H9 (cell line): Measurements from ENCODE around the gene ADORA3. TPM values are rescaled to one million over a fixed set of nuclear protein-coding genes. Genes with fewer than 3 reads are reported as not detected.

Experiments used
- DNase-seq: peaks from one replicate; pipeline ENCODE4 v3.0.0-alpha.2; 2017
- H2AFZ ChIP-seq: one replicate; pipeline ENCODE4 v1.6.1; 2013; ENCODE audit warnings: mild to moderate bottlenecking, low read length, control low read depth, moderate library complexity
- H2AK5ac ChIP-seq: 2 replicates; pipeline ENCODE4 v1.6.1; 2013; ENCODE audit warnings: low read length, control low read depth, mixed read lengths; ENCODE audit not compliant: insufficient read length
- H2BK120ac ChIP-seq: one replicate; pipeline ENCODE4 v1.6.1; 2013; ENCODE audit warnings: low read depth, mild to moderate bottlenecking, low read length, control low read depth, inconsistent platforms; ENCODE audit not compliant: poor library complexity, severe bottlenecking
- H2BK12ac ChIP-seq: 2 replicates; pipeline ENCODE4 v1.6.1; 2013; ENCODE audit warnings: low read length, control low read depth, mixed read lengths, low read depth; ENCODE audit not compliant: insufficient read length
- H2BK15ac ChIP-seq: 2 replicates; pipeline ENCODE4 v1.6.1; 2013; ENCODE audit warnings: low read depth, low read length, control low read depth
- H2BK20ac ChIP-seq: one replicate; pipeline ENCODE4 v1.6.1; 2013; ENCODE audit warnings: low read depth, mild to moderate bottlenecking, low read length, control low read depth, inconsistent platforms; ENCODE audit not compliant: poor library complexity, severe bottlenecking
- H2BK5ac ChIP-seq: 2 replicates; pipeline ENCODE4 v1.6.1; 2013; ENCODE audit warnings: low read length, control low read depth, mixed read lengths; ENCODE audit not compliant: insufficient read length
- H3K14ac ChIP-seq: 2 replicates; pipeline ENCODE4 v1.6.1; 2013; ENCODE audit warnings: low read length, control low read depth; ENCODE audit not compliant: insufficient read depth
- H3K18ac ChIP-seq: 2 replicates; pipeline ENCODE4 v1.6.1; 2013; ENCODE audit warnings: low read depth, mild to moderate bottlenecking, mixed read lengths, low read length, control low read depth; ENCODE audit not compliant: insufficient read length
- H3K23ac ChIP-seq: 2 replicates; pipeline ENCODE4 v1.6.1; 2013; ENCODE audit warnings: low read length, control low read depth, mixed read lengths, low read depth; ENCODE audit not compliant: insufficient read length
- H3K23me2 ChIP-seq: 2 replicates; pipeline ENCODE4 v1.6.1; 2013; ENCODE audit warnings: low read depth, mild to moderate bottlenecking, mixed read lengths, low read length, control low read depth; ENCODE audit not compliant: insufficient read length, poor library complexity, severe bottlenecking
- H3K27ac ChIP-seq: 2 replicates; pipeline ENCODE4 v1.5.1; 2013; ENCODE audit warnings: low read length, control low read depth, mixed read lengths, low read depth; ENCODE audit not compliant: insufficient read length
- H3K27me3 ChIP-seq: 2 replicates; pipeline ENCODE4 v1.6.1; 2013; ENCODE audit warnings: low read length, control low read depth, inconsistent platforms; ENCODE audit not compliant: insufficient read depth
- H3K4ac ChIP-seq: 2 replicates; pipeline ENCODE4 v1.6.1; 2013; ENCODE audit warnings: low read depth, mild to moderate bottlenecking, control low read depth, inconsistent platforms, low read length, moderate library complexity
- H3K4me1 ChIP-seq: 2 replicates; pipeline ENCODE4 v1.6.1; 2013; ENCODE audit warnings: low read length, control low read depth, inconsistent platforms; ENCODE audit not compliant: insufficient read depth
- H3K4me2 ChIP-seq: 2 replicates; pipeline ENCODE4 v1.6.1; 2013; ENCODE audit warnings: low read length, control low read depth, mixed read lengths; ENCODE audit not compliant: insufficient read length, insufficient read depth
- H3K56ac ChIP-seq: 2 replicates; pipeline ENCODE4 v1.6.1; 2013; ENCODE audit warnings: low read depth, mild to moderate bottlenecking, mixed read lengths, low read length, control low read depth; ENCODE audit not compliant: insufficient read length
- H3K79me1 ChIP-seq: 2 replicates; pipeline ENCODE4 v1.6.1; 2013; ENCODE audit warnings: low read depth, mild to moderate bottlenecking, moderate library complexity, low read length, control low read depth, inconsistent platforms; ENCODE audit not compliant: insufficient read depth, poor library complexity, severe bottlenecking
- H3K79me2 ChIP-seq: 2 replicates; pipeline ENCODE4 v1.6.1; 2013; ENCODE audit warnings: low read length, control low read depth, inconsistent platforms; ENCODE audit not compliant: insufficient read depth
- H3K9ac ChIP-seq: 2 replicates; pipeline ENCODE4 v1.6.1; 2013; ENCODE audit warnings: low read length, control low read depth, mixed read lengths; ENCODE audit not compliant: insufficient read length; ENCODE audit errors: extremely low read depth
- H3K9me3 ChIP-seq: one replicate; pipeline ENCODE4 v1.6.1; 2013; ENCODE audit warnings: low read depth, low read length, inconsistent platforms; ENCODE audit not compliant: control insufficient read depth
- H3T11ph ChIP-seq: one replicate; pipeline ENCODE4 v1.6.1; 2013; ENCODE audit warnings: mild to moderate bottlenecking, low read length, control low read depth, inconsistent platforms
- H4K20me1 ChIP-seq: one replicate; pipeline ENCODE4 v1.6.1; 2013; ENCODE audit not compliant: control insufficient read depth, insufficient read length, insufficient read depth
- H4K5ac ChIP-seq: 2 replicates; pipeline ENCODE4 v1.6.1; 2013; ENCODE audit warnings: low read depth, mild to moderate bottlenecking, mixed read lengths, low read length, control low read depth; ENCODE audit not compliant: insufficient read length
- H4K8ac ChIP-seq: replicated peaks from 2 replicates; pipeline ENCODE4 v1.6.1; 2013; ENCODE audit warnings: low read length, control low read depth, mixed read lengths, low read depth; ENCODE audit not compliant: insufficient read length
- H4K91ac ChIP-seq: 2 replicates; pipeline ENCODE4 v1.6.1; 2013; ENCODE audit warnings: low read depth, mild to moderate bottlenecking, moderate library complexity, mixed read lengths, low read length, control low read depth; ENCODE audit not compliant: insufficient read length
- H3K27ac Mint-ChIP-seq, 3 experiments: 2 replicates in 2 of 3; 3 replicates in 1 of 3; pipeline ENCODE4 v1.8.0; 2020 to 2021; ENCODE audit warnings: mixed read lengths in 3 of 3, mild to moderate bottlenecking in 1 of 3, moderate library complexity in 1 of 3
- H3K27me3 Mint-ChIP-seq: 2 replicates; pipeline ENCODE4 v1.8.0; 2021; ENCODE audit warnings: low read depth, mild to moderate bottlenecking, moderate library complexity, mixed read lengths
- H3K36me3 Mint-ChIP-seq, 3 experiments: 2 replicates in 2 of 3; 3 replicates in 1 of 3; pipeline ENCODE4 v1.8.0; 2020 to 2021; ENCODE audit warnings: low read depth in 3 of 3, mixed read lengths in 3 of 3; ENCODE audit not compliant: insufficient read depth in 1 of 3
- H3K4me1 Mint-ChIP-seq, 2 experiments: 2 replicates each; pipeline ENCODE4 v1.8.0; 2020; ENCODE audit warnings: mixed read lengths in 2 of 2
- H3K4me3 Mint-ChIP-seq, 2 experiments: 2 replicates in 1 of 2; 3 replicates in 1 of 2; pipeline ENCODE4 v1.8.0; 2020 to 2021; ENCODE audit warnings: mild to moderate bottlenecking in 2 of 2, mixed read lengths in 2 of 2, moderate library complexity in 1 of 2
- H3K9me3 Mint-ChIP-seq, 2 experiments: 2 replicates in 1 of 2; 3 replicates in 1 of 2; pipeline ENCODE4 v1.8.0; 2020; ENCODE audit warnings: mild to moderate bottlenecking in 2 of 2, mixed read lengths in 2 of 2, moderate library complexity in 1 of 2
- WGBS: extraction: QIAGEN DNeasy Blood & Tissue Kit; methylation state at CpG from one replicate; pipeline ENCODE4 v1.1.7; 2013; ENCODE audit warnings: missing lambda C conversion rate, low lambda C conversion rate, mixed read lengths; ENCODE audit not compliant: insufficient read length; ENCODE audit errors: extremely low coverage; 5-methylcytosine and 5-hydroxymethylcytosine counted together
- total RNA-seq: library from RNA; stranded (reverse); gene quantifications from 2 replicates; pipeline ENCODE4 v1.2.1, GENCODE V29; 2021
- TF ChIP-seq, protein P1 (sequence below): fragments of 200-600 bp; sonication (generic); conservative IDR thresholded peaks from 3 replicates; pipeline ENCODE4 v1.8.0; 2021; ENCODE audit warnings: antibody characterized with exemption, mild to moderate bottlenecking

Gene ADORA3
- total RNA-seq, 1 experiment from 2014 or later: not detected

DNA sequence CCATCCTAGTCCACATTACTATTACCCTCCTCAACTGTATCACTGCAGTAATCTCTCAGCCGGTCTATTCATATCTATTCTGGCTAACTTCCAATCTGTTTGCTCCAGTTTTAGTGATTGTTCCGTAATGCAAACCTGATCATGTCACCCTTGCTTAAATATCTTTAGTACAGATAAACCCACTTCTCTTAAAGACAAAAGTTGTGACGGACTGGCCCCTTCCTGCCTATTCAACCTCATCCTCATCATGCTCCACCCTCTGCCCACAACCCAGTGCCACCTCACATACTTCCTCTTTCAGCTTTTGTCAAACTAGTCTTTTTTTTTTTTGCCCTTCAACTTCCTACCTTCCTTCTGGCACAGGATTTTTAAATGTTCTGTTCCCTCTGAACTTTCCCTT lies 32.4 kb downstream of the ADORA3 start:
- H3K4me3 Mint-ChIP-seq: no peak overlapping the region
- no peak overlapping the region for H2BK120ac ChIP-seq
- H3K9ac ChIP-seq: no peak overlapping the region
- no peaks in the 10 kb centered on the region for H3K27me3 Mint-ChIP-seq
- no peak overlapping the region for H3K18ac ChIP-seq
- no peak overlapping the region for H2BK15ac ChIP-seq
- no peaks in the 10 kb centered on the region for H3K9me3 ChIP-seq
- H3T11ph ChIP-seq: no peak overlapping the region
- DNase-seq: no peak
- no peak overlapping the region for H2BK12ac ChIP-seq
- no peak overlapping the region for H2AFZ ChIP-seq
- no peak overlapping the region for H4K91ac ChIP-seq
- no peak overlapping the region for H3K56ac ChIP-seq
- no peak overlapping the region for H3K4ac ChIP-seq
- H3K4me1 Mint-ChIP-seq: no peaks in the 10 kb centered on the region
- no peak overlapping the region for H3K27ac ChIP-seq
- no peaks in the 10 kb centered on the region for H4K20me1 ChIP-seq
- H3K23ac ChIP-seq: no peak overlapping the region
- H3K23me2 ChIP-seq: no peaks in the 10 kb centered on the region
- no peak overlapping the region for H4K8ac ChIP-seq
- no peak overlapping the region for H4K5ac ChIP-seq
- no peak overlapping the region for H2AK5ac ChIP-seq
- no peaks in the 10 kb centered on the region for H3K4me1 ChIP-seq
- no peaks in the 10 kb centered on the region for H3K79me1 ChIP-seq
- H3K27ac Mint-ChIP-seq: no peak overlapping the region
- no peak overlapping the region for H2BK5ac ChIP-seq
- no peaks in the 10 kb centered on the region for H3K27me3 ChIP-seq
- no CpG with 5 or more reads among the region's 3 CpGs for WGBS
- no peak overlapping the region for H3K14ac ChIP-seq
- no peaks in the 10 kb centered on the region for H3K79me2 ChIP-seq
- TF ChIP-seq, protein P1, sequence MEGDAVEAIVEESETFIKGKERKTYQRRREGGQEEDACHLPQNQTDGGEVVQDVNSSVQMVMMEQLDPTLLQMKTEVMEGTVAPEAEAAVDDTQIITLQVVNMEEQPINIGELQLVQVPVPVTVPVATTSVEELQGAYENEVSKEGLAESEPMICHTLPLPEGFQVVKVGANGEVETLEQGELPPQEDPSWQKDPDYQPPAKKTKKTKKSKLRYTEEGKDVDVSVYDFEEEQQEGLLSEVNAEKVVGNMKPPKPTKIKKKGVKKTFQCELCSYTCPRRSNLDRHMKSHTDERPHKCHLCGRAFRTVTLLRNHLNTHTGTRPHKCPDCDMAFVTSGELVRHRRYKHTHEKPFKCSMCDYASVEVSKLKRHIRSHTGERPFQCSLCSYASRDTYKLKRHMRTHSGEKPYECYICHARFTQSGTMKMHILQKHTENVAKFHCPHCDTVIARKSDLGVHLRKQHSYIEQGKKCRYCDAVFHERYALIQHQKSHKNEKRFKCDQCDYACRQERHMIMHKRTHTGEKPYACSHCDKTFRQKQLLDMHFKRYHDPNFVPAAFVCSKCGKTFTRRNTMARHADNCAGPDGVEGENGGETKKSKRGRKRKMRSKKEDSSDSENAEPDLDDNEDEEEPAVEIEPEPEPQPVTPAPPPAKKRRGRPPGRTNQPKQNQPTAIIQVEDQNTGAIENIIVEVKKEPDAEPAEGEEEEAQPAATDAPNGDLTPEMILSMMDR: no peak
- H3K9me3 Mint-ChIP-seq: no peaks in the 10 kb centered on the region
- H3K4me2 ChIP-seq: no peak overlapping the region
- H2BK20ac ChIP-seq: no peak overlapping the region
- H3K36me3 Mint-ChIP-seq: no peaks in the 10 kb centered on the region; a peak in 1 of 7 replicates
